NCI-H345 treated with DMSO at 0.1 percent for 48 hours (cell line): ENCODE measurements around the gene IRX4.
"Not testable (repeated sequence)": the region's sequence is repeated elsewhere in the genome, so short reads cannot be mapped to it uniquely, and the experiment has no call there.

Source experiments
- DNase-seq: peaks from one replicate; lab custom pipeline; 2025; ENCODE audit not compliant: unreplicated experiment; lab: John Stamatoyannopoulos, UW

IRX4 gene

GRCh38 chr5:1860949-1861348, 21.8 kb downstream of the IRX4 start:
- DNase-seq: no peak

- DNase-seq: no peak
Observed at GRCh38 chr5:1860021-1860610, 22.6 kb downstream of the IRX4 start.

GRCh38 chr5:1859099-1859498, 23.6 kb downstream of the IRX4 start:
- DNase-seq: no peak

DNA sequence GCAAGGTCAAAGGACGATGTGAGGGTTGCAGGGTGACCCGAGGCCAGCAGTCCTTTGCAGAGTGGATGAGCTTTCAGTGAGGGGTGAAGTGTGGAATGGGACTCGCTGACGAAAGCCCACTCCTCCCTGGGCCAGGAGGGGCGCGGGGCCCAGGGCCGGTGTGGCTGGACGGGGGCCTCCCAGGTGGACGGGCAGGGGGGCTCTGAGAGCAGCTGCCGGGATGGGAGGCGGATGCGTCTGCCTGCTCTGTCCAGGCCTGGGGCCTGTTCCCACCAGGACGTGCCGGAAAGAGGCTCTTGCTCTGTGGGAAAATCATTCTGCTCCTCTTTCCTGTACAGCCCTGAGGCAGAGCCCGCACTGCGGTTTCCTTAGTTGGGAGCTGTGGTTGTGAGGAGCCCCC, 24.3 kb downstream of the IRX4 start:
- no peak for DNase-seq

DNA sequence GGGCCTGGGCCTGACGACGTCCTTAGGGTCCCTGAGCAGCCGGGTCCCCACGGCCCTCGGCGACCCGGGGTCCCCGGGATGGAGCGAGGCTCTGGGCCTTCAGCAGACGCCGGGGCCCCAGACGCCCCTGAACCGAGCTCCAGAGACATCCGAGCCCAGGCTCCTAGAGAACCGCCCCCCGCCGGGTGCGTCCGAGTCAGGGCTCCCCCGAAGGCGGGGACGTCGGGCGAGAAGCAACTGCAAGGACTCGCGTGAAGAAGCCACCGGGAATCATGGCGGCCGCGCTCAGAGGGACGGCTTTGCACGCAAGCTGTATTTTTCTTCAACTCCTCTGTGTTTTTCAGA, 25.5 kb downstream of the IRX4 start:
- DNase-seq: no peak

DNA sequence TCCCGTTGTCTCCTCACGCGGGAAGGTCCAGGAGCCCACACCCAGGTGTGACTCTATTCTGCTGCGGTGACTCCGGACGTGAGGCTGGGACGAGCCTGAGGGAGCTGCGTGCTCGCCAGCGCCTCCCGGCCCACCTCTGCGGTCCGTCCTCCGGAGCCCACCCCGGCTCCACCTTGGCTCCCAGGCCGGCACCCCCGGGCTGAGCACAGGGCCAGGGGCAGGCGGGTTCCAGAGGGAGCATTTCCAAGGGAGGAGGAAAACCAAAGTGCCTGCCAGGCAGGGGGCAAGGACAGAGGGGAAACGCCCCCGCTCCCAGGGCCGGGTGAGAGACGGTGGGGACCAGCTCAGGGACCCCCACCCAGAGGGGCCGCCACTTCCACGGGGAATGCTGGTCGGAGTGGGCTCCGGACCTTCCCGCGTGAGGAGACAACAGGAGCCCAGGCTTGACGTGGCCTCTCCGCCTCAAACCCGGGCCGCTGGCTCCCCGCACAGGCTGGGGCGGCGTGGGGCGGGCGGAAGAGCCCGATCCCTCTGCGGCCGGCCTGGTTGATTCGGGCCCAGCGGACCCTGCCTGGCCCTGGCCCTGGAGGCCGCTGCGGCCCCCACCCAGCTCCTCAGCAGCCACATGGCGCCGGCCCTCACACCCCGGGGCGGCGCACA, 26.0 kb downstream of the IRX4 start:
- DNase-seq: no peak

DNA sequence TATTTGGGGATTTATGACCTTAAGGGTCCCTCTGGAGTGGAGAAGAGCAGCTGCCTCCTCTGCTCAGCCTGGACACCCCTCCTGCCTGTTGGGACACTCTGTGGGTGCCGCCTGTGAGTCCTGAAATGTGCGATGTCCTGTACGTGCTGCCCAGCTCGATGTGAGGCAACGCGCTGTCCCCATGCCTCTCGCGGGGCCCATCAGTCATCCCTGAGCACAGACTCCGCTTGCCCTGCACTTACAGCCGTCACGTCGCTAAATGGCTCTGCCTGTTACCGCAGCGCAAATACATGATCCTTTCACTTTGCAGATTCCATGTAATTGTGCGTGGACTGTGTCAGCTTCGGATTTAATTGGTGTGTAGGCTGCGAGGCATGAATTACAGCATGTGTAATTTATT, 27.1 kb downstream of the IRX4 start:
- DNase-seq: no peak

DNA sequence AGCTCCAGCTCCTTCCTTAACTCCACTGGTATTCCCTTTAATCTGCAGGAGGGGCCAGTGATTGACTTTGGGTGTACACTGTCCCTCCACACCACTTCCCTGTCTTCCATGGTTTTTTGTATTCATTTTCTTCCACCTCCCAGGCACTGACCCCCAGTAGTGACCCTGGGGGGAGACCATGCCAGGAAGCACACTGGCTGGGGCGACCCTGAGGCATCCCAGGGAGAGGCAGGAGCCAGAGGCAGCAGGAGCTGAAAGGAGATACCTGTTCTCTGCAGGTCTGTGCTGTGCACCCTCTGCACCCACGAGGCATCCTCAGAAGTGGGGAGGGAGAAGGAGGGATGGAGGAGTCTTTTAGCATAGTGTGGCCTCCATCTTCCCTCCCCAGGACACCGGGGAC, 27.6 kb downstream of the IRX4 start:
- DNase-seq: no peak

DNA sequence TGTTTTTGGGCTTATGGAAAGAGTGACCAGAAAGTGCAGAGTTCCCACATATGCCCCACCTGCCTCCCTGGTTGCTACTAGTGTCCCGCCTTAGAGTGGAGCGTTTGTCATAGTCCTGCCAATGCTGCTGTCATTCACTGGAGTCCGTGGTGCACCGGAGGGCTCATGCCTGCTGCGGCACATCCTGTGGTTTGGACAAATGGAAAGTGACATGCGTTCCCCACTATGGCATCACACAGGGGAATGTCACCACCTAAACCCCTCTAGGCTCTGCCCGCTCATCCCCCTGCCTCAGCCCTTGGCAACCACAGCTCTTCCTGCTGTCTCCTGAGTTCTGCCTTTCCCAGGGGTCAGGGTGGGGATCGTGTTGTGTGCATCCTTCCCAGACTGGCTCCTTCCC, 29.2 kb downstream of the IRX4 start:
- no peak for DNase-seq

DNA sequence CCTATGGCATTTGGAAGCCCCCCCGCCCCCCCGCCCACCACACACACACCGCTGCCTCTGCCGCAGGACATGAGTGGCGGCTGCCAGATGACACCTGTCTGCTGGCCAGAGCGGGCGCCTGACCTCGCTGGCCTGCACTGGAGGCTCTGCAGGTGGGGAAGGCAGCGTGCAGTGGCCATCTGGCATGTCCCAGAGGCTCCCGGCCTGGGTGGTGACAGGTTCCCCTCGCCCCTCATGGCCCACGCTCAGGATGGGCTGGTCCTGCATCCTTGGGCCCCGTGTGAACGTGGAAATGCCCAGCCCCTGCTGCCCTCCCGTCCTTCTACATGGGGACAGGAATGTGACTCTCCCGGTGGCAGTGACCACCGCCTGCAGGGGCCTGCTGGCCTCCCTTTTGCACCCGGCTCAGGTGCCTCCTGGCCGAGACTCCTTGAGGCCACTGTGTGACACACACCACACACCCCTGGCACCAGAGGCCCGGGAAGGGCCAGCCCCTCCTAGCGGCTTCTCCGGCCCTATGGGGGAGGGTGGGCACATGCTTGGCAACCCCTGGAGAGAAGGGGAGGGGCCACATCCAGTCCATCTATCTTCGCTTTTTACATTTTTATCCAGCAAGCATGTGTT, 30.3 kb downstream of the IRX4 start:
- DNase-seq: no peak

- DNase-seq: no peak
Observed at GRCh38 chr5:1851290-1851934, 31.3 kb downstream of the IRX4 start.

DNA sequence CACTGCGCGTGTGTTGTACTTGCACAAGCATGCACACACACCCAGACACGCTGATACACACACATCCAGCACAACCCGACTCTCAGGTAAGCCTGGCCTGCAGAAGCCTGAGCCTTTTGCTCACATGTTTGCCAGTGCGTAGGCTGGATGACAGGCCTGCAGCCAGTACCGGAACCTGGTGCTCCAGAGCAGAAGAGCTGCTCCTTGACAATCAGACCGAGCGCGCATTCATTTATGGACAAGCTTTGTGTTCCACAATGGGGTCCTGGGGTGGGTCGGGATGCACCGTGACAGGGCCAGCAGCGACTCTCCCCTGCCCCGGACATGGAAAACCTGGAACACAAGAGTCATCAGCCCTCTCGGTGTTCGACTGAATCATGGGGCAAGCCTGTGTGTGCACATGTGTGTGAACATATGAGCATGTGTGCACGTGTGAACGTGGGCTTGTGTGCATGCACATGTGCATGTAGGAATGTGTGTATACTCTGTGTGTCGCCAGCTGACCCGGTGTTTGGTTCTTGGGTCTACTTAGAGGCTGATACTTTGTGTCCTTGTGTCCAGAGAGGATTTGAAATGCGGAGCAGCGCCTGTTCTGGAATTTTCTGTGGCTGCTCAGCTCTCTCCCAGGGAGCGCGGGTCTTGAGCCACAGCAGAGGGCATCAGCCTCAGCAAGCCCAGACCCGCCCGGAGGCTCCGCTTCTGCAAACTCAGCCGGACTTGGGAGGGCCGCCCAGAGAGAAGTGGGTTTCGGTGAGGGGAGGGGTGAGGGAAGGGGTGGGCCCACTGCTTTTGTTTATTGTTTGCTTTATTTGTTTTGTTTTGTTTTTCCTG, 32.2 kb downstream of the IRX4 start:
- DNase-seq: no peak

DNA sequence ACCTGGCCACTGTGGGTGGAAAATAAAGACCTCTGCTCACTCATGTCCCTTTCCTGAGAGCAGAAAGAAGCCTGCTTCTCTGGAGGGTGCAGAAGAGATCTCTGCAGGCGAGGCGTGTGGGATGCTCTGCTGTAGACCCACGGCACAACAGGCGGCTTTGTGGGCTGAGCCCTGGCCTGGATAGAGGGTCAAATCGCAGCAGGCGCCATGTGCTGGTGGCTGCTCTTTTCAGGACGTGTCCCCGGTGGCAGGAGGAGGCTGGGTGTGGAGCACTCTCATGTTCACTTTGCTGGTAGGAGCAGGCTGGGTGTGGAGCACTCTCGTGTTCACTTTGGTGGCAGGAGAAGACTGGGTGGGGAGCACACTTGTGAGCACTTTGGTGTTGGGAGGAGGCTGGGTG, 35.1 kb downstream of the IRX4 start:
- DNase-seq: no peak

DNA sequence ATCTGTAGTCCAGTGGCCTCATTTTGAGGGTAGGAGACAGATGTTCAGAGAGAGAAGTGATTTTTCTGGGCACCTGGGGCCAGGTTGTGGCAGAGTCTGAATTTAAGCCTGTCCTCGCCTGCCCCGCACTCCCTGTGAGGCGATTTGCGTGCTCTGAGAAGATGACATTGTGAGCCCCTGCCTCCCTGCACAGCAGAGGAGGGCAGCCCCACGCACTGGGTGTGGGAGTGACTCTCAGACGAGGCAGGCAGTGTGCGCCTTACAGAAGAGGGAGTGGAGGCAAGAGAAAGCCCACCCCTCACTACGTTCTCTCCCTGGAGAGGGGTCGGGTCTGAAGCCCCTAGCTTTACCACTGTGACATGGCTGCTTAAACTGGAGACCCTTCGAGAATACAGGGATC, 35.7 kb downstream of the IRX4 start:
- DNase-seq: no peak

- no peak for DNase-seq
Observed at GRCh38 chr5:1846583-1846982, 36.1 kb downstream of the IRX4 start.

DNA sequence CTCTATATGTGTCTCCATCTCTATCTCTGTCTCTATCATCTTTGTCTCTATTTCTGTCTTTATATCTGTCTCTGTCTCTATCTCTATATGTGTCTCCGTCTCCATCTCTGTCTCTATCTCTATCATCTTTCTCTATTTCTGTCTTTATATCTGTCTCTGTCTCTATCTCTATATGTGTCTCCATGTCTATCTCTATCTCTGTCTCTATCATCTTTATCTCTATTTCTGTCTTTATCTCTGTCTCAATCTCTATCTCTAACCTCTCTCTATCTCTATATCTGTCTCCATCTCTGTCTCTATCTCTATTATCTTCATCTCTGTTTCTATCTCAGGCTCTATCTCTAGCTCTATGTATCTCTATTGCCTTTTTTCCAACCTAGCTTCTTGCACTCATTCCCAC, 37.0 kb downstream of the IRX4 start:
- no peak for DNase-seq

DNA sequence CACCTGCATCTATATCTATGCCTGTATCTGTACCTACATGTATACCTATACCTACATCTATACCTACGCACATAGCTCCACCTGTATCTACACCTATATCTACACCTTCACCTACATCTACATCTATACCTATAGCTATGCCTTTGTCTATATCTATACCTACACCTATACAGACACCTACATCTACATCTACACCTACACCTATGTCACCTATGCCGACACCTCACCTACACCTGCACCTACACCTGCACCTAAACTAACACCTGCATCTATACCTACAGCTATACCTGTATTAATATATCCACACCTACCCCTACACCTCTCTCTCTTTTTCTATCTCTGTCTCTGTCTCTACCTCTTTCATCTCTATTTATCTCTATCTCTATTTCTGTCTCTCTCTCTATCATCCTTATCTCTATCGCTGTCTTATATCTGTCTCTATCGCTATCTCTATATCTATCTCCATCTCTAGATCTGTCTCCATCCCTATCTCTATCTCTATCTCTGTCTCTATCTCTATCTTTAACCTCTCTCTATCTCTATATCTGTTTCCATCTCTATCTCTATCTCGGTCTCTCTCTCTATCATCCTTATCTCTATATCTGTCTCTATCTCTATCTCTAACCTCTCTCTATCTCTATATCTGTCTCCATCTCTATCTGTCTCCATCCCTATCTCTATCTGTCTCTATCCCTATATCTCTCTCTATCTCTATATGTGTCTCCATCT, 37.9 kb downstream of the IRX4 start:
- DNase-seq: no peak

GRCh38 chr5:1843761-1844160, 39.0 kb downstream of the IRX4 start:
- not testable (repeated sequence) for DNase-seq

DNA sequence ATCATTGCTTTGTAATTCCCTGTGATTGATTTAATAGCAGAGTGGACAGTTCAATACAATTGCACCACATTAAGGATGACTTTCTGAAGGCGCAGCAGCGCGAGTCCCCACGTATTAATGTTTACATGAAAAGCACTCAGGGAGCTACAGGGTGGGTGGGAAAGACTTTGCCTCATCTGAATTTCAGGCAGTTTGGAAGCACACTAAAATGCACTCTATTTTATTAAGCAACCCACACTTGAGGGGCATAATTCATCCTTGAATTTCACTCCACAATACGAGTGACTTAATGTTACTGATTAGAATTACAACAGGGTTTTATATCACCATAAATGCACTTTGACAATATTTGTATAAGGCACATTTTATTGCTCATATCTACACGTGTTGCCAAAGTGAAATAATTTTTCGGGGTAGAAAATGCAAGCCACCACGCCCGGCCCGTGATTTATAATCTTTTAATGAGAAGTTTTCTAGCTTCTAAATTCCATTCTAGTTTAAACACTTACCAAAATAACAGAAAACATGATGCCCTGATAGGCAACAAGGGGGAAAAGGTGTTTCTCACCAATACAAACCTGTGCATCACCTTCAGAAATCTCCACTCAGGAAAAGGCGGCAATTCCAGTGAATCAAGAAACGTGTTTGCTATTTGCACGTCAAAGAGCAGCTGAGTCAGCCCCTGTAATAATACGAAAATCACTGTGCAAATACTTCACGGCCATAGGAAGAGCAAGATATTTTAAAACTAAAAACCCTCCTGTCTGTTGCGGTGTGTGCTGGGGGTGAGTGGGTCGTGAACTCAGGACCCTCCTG, 40.5 kb downstream of the IRX4 start:
- DNase-seq: no peak
